OCI-LY1 (cell line): ENCODE results near the gene PES1.

Source experiments
- H2AFZ ChIP-seq: fragments of 200-600 bp; sonication (generic), shearing (Covaris generic); 2 replicates; pipeline ENCODE4 v1.6.0; 2014; ENCODE audit warnings: antibody characterized with exemption, mild to moderate bottlenecking, low read length
- H3F3A ChIP-seq: fragments of 200-600 bp; sonication (generic), shearing (Covaris generic); 2 replicates; pipeline ENCODE4 v1.6.0; 2014; ENCODE audit warnings: mild to moderate bottlenecking, antibody characterized with exemption, low read length, moderate library complexity; ENCODE audit not compliant: insufficient read depth
- H3K27ac ChIP-seq: fragments of 200-600 bp; sonication (generic); 2 replicates; pipeline ENCODE4 v1.5.1; 2014; ENCODE audit warnings: low read length, mixed run types, mild to moderate bottlenecking, low read depth; ENCODE audit not compliant: poor library complexity, severe bottlenecking
- H3K27me3 ChIP-seq: fragments of 200-600 bp; sonication (generic); 2 replicates; pipeline ENCODE4 v1.6.0; 2014; ENCODE audit warnings: antibody characterized with exemption, mild to moderate bottlenecking, low read length, moderate library complexity; ENCODE audit not compliant: insufficient read depth
- H3K36me3 ChIP-seq: fragments of 200-600 bp; sonication (generic); 2 replicates; pipeline ENCODE4 v1.6.1; 2014; ENCODE audit warnings: mild to moderate bottlenecking, antibody characterized with exemption, low read length, moderate library complexity, mixed read lengths; ENCODE audit not compliant: insufficient read depth
- H3K4me1 ChIP-seq: fragments of 200-600 bp; sonication (generic); 2 replicates; pipeline ENCODE4 v1.5.1; 2014; ENCODE audit warnings: mild to moderate bottlenecking, low read length, moderate library complexity; ENCODE audit not compliant: insufficient read depth, severe bottlenecking
- H3K4me2 ChIP-seq: fragments of 200-600 bp; sonication (generic), shearing (Covaris generic); 2 replicates; pipeline ENCODE4 v1.6.1; 2014; ENCODE audit warnings: low read length
- H3K4me3 ChIP-seq: fragments of 200-600 bp; sonication (generic); 2 replicates; pipeline ENCODE4 v1.5.1; 2014; ENCODE audit warnings: low read length, low read depth, mild to moderate bottlenecking, mixed read lengths; ENCODE audit not compliant: poor library complexity, severe bottlenecking
- H3K79me2 ChIP-seq: fragments of 200-600 bp; shearing (Covaris generic); 2 replicates; pipeline ENCODE4 v1.6.1; 2016; ENCODE audit warnings: mixed run types, low read length, mixed read lengths; ENCODE audit not compliant: insufficient read depth
- H3K9ac ChIP-seq: fragments of 200-600 bp; sonication (generic), shearing (Covaris generic); 2 replicates; pipeline ENCODE4 v1.6.1; 2014; ENCODE audit warnings: mild to moderate bottlenecking, low read length, mixed read lengths
- H3K9me2 ChIP-seq: fragments of 200-600 bp; sonication (generic), shearing (Covaris generic); 2 replicates; pipeline ENCODE4 v1.6.1; 2014; ENCODE audit warnings: low read depth, mild to moderate bottlenecking, low read length, mixed read lengths
- H3K9me3 ChIP-seq: fragments of 200-600 bp; shearing (Covaris generic); 2 replicates; pipeline ENCODE4 v1.6.1; 2014; ENCODE audit warnings: low read length, mixed read lengths
- H4K20me1 ChIP-seq: fragments of 200-600 bp; sonication (generic), shearing (Covaris generic); 2 replicates; pipeline ENCODE4 v1.6.0; 2016; ENCODE audit warnings: mild to moderate bottlenecking, low read length; ENCODE audit not compliant: insufficient read depth
- EZH2 ChIP-seq: fragments of 200-600 bp; sonication (generic), shearing (Covaris generic); IDR thresholded peaks from 2 replicates; pipeline ENCODE4 v1.8.0; 2017; ENCODE audit warnings: borderline replicate concordance, mixed run types, mild to moderate bottlenecking, antibody characterized with exemption, low read length, moderate library complexity, mixed read lengths
- TF ChIP-seq, protein P1 (sequence below): fragments of 200-600 bp; sonication (generic), shearing (Covaris generic); IDR thresholded peaks from 2 replicates; pipeline ENCODE4 v1.5.1; 2017; ENCODE audit warnings: mild to moderate bottlenecking, antibody characterized with exemption, low read length, moderate library complexity, mixed read lengths

Gene PES1

DNA sequence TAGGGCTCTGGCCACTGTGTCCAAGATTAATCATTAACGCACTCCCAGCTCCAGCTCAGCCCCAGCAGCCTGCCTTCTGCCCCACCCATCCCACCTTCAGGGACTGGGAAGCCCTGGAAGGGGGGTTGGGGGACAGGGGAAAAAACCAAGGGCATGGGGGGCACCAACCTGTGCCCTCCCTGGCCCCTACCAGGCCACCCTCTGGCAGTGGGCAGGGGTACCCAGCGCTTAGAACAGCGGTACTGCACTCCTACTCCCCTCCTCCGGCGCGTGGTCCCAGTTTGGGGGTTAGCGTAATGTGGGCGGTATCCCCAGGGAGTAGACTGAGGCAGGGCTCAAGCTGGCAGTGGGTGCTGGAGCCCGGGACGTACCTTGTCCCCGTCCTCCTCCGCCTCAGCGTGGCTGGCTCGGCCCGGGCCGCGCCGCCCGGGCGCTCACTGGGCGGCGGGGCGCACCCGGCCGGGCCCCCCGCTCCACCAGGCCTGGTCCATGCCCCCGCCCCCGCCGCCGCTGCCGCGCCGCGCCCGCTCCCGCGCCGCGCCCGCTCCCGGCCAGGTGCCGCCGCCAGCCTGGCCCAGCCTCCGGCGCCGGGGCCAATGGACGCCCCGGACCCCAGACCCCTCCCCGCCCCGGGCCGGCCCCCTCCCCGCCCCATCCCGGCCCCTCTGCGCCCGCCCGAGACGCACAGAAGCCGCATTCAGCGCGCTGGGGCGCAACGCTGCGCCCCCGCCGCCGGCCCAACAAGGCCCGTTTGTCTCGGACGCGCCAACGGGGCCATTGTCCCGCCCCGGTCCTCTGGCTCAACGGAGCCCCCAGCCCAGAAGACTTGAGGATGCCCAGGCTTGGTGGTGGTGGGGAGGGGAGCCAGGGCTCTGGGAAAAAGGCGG lies 17.4 kb downstream of the PES1 start, which contains the start of gene GAL3ST1:
GAL3ST1 (minus strand) TSS at position 571 of the 887 bp plus-strand sequence. CDS start 17,273 bp downstream, outside the sequence.
- Histone ChIP-seq H3K4me3 (no peak within 1 kb of the TSS), H3K9me2 (no peaks in the 10 kb centered on the region), H3K79me2 (no peaks in the 10 kb centered on the region), H2AFZ (no peak within 1 kb of the TSS), H3F3A (no peaks in the 10 kb centered on the region), H3K9ac (no peak within 1 kb of the TSS), H3K27ac (no peak within 1 kb of the TSS), H3K27me3 (no peaks in the 10 kb centered on the region), H3K36me3 (peaks cover 44% of the 10 kb centered on the region), H3K4me2 (no peak within 1 kb of the TSS), H4K20me1 (no peaks in the 10 kb centered on the region), H3K4me1 (no peaks in the 10 kb centered on the region), H3K9me3 (no peaks in the 10 kb centered on the region)
- no peak for TF ChIP-seq EZH2
- TF ChIP-seq, protein P1, sequence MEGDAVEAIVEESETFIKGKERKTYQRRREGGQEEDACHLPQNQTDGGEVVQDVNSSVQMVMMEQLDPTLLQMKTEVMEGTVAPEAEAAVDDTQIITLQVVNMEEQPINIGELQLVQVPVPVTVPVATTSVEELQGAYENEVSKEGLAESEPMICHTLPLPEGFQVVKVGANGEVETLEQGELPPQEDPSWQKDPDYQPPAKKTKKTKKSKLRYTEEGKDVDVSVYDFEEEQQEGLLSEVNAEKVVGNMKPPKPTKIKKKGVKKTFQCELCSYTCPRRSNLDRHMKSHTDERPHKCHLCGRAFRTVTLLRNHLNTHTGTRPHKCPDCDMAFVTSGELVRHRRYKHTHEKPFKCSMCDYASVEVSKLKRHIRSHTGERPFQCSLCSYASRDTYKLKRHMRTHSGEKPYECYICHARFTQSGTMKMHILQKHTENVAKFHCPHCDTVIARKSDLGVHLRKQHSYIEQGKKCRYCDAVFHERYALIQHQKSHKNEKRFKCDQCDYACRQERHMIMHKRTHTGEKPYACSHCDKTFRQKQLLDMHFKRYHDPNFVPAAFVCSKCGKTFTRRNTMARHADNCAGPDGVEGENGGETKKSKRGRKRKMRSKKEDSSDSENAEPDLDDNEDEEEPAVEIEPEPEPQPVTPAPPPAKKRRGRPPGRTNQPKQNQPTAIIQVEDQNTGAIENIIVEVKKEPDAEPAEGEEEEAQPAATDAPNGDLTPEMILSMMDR: no peak

DNA sequence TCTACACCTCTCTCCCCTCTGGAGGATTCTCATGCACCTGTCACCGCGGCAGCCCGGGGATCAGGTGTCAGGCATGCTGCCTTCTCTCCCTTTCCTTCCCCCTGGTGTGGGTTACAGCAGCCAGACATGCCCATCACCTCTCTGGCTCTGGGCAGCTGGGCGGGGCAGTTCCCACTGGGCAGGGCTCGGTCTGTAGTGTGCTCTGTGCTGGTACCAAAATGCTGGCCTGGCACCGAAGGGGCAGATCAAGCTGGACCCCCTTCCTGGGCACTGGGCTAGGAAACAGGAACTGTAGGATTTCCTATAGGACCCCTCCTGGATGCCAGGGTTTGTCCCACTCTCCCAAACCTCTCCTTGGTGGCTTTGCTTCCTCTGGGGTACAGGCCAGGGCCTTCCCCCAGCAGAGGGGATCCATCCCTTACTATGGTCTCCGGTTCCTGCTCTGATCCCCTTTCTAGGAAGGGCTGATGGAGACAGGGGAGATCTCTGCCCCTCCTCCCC lies 18.1 kb downstream of the PES1 start:
- Histone ChIP-seq H3K9me2 (no peaks in the 10 kb centered on the region), H3K79me2 (no peaks in the 10 kb centered on the region), H2AFZ (no peak overlapping the region), H3K27me3 (0 out of 2 replicates have a peak, but pooled peaks cover under 1% of the 10 kb centered on the region), H4K20me1 (no peaks in the 10 kb centered on the region), H3K9ac (no peak overlapping the region), H3K9me3 (no peaks in the 10 kb centered on the region), H3K4me1 (no peaks in the 10 kb centered on the region), H3K36me3 (peaks cover 37% of the 10 kb centered on the region), H3K27ac (no peak overlapping the region), H3K4me3 (no peak overlapping the region), H3F3A (no peaks in the 10 kb centered on the region), H3K4me2 (no peak overlapping the region)
- TF ChIP-seq, protein P1: no peak
- no peak for TF ChIP-seq EZH2

DNA sequence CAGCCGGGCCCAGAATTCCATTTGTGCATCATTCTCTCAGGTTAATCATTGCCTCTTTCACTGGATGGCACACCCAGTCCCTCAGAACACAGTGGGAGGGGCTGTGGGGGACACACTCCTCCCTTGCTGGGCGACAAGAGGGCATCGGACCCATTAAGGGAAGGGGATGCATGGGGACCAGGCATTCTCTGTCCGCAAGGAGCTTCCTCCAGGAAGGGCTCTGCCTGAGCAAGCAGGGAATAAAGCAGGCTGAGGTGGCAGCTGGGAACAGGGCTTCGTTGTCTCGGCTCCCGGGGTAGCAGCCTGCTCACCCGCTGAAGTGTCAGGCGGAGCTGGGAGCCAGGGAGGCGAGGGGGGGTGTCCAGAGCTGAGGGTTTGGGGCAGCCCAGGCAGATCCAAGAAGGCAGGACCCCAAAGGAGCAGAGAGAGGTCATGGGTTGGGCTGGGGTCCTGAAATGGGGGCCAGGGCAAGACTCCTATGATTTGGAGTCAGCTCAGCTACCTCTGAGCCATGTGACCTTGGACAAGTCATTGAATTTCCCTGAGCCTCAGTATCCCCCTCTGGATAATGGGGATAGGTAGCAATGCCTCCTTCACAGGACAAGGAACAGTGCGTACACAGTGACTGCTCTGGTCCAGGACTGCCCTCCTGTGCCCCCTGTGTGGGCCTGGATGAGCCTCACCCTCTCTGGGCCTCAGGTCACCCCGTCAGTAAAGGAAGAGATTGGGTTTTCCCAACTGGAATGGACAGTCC lies 18.7 kb downstream of the PES1 start:
- Histone ChIP-seq H3K9me3 (no peaks in the 10 kb centered on the region), H3K27me3 (0 out of 2 replicates have a peak, but pooled peaks cover 5% of the 10 kb centered on the region), H3F3A (no peaks in the 10 kb centered on the region), H3K4me1 (no peaks in the 10 kb centered on the region), H3K27ac (no peak overlapping the region), H3K9me2 (no peaks in the 10 kb centered on the region), H3K9ac (no peak overlapping the region), H3K4me3 (no peak overlapping the region), H3K36me3 (peaks cover 30% of the 10 kb centered on the region), H4K20me1 (no peaks in the 10 kb centered on the region), H3K79me2 (no peaks in the 10 kb centered on the region), H3K4me2 (no peak overlapping the region), H2AFZ (no peak overlapping the region)
- no peak for TF ChIP-seq EZH2
